Retinal pigment epithelial cell (primary cell): Measurements from ENCODE around the gene IGF2BP2.

Experiments used
- DNase-seq: peaks from one replicate; pipeline ENCODE4 v3.0.0-alpha.2; 2010; ENCODE audit warnings: low read depth
- H3K4me3 ChIP-seq: 2 replicates; pipeline ENCODE4 v1.5.1; 2011; ENCODE audit warnings: mild to moderate bottlenecking, low read length, control low read depth, moderate library complexity
- TF ChIP-seq, protein P1 (sequence below): conservative IDR thresholded peaks from 2 replicates; pipeline ENCODE4 v1.5.1; 2011; ENCODE audit warnings: low read depth, low read length, control low read depth, inconsistent platforms

IGF2BP2 gene

DNA sequence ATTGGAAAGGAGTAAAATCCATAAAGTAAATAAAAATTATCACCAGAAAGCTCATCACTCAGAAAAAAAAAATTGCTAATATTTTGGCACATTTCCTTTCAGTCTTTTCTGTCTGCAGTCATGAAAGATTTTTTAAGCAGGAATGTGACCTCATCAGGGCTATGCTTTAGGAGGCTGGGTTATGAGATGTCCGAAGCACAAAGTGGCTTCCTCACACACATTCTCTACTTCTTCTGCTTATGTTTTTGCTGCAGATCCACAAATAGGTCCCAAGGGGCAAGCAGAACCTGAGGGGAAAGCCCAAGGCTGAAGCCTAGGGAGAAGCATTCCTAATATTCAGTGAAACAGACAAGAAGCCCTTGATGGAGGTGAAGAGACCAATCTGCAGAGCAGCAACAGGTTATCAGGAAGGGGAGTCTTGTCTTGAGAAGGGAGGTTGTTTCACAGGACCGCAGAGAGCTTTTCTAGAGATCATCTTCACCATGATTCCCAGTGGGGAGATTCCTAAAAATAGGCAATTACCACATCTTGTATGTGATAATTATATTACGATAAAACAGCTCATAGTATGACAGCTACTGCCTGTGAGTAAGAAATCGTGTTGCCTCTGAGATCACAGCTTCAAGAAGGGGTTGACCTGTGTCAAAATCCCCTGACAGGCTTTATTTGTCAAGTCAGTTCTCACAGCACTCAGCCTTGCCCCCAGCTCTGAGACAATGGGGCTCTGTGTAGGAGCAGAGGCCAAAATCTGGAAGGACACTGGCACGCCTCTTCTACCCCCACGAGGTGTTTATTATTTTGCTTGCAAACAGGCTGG is 60.5 kb downstream of the IGF2BP2 start:
- DNase-seq: no peak
- TF ChIP-seq, protein P1, sequence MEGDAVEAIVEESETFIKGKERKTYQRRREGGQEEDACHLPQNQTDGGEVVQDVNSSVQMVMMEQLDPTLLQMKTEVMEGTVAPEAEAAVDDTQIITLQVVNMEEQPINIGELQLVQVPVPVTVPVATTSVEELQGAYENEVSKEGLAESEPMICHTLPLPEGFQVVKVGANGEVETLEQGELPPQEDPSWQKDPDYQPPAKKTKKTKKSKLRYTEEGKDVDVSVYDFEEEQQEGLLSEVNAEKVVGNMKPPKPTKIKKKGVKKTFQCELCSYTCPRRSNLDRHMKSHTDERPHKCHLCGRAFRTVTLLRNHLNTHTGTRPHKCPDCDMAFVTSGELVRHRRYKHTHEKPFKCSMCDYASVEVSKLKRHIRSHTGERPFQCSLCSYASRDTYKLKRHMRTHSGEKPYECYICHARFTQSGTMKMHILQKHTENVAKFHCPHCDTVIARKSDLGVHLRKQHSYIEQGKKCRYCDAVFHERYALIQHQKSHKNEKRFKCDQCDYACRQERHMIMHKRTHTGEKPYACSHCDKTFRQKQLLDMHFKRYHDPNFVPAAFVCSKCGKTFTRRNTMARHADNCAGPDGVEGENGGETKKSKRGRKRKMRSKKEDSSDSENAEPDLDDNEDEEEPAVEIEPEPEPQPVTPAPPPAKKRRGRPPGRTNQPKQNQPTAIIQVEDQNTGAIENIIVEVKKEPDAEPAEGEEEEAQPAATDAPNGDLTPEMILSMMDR: no peak
- no peak overlapping the region for H3K4me3 ChIP-seq

- TF ChIP-seq, protein P1: no peak
- no peak overlapping the region for H3K4me3 ChIP-seq
- no peak for DNase-seq
These were observed 61.4 kb downstream of the IGF2BP2 start for GRCh38 chr3:185763347-185764005.

- TF ChIP-seq, protein P1: no peak
- no peak for DNase-seq
- H3K4me3 ChIP-seq: no peak overlapping the region
These were observed 64.3 kb downstream of the IGF2BP2 start for GRCh38 chr3:185760550-185760949.

- TF ChIP-seq, protein P1: no peak
- no peak for DNase-seq
- H3K4me3 ChIP-seq: no peak overlapping the region
These were observed 64.8 kb downstream of the IGF2BP2 start for GRCh38 chr3:185760088-185760487.

DNA sequence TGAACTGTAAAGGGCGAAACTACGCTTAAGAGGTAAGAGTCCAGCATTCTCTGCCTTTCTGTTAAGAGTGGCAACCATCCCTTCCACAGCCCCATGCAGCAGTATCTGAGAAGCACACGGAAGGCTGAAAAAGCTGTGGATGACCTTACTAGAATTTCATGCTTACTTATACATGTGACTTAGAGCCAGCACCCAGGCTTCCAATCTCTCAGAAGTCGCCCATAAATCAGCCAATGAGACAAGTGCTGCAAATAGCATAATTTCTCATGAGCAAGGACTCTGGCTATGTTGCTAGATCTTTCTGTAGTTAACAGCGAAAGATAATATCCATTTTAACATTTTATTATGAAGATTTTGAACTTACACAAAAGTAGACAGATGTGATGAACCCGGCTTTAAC is 65.3 kb downstream of the IGF2BP2 start:
- no peak overlapping the region for H3K4me3 ChIP-seq
- no peak for DNase-seq
- TF ChIP-seq, protein P1: no peak

DNA sequence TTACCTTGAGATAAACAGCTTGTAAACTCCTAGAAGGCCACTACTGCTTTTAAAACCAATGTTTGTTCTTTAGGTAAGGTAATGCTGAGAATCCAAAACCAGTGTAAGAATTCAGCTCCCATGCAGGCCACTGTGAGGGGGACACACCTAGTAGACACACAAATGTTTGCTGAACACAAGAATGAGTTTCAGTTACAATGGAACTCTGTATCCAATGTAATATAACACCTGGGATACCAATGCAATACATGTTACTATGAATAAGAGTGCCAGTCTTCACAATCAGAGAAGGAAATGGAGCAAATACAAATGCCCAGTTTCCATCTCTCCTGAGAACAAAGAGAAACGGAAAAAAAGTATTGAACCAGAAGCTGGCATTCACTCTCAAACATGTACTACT is 65.9 kb downstream of the IGF2BP2 start:
- H3K4me3 ChIP-seq: no peak overlapping the region
- TF ChIP-seq, protein P1: no peak
- no peak for DNase-seq

DNA sequence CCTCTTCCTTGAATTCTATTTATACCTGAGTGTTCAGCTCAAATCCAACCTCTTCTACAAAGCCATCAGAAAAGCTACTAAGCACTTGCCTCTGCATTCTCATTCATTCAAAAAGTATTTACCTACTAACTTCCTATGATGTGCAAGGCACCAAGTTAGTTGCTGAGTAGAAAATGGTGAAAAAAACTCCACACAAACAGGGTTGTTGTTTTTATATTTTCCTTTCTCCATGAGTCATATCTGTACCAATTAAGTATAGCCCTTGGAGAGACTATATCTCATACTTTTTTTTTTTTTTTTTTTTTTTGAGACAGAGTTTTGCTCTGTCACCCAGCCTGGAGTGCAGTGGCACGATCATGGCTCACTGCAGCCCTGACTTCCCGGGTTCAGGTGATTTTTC is 67.7 kb downstream of the IGF2BP2 start:
- H3K4me3 ChIP-seq: no peak overlapping the region
- no peak for DNase-seq

More for the DNA sequence above, 67.7 kb downstream of the IGF2BP2 start:
- TF ChIP-seq, protein P1: no peak
